Osteocyte (in vitro differentiated cells): ENCODE measurements around the gene OPCML. TPM values are rescaled to one million over a fixed set of nuclear protein-coding genes. Genes with fewer than 3 reads are reported as not detected.
"Not testable (repeated sequence)": the region's sequence is repeated elsewhere in the genome, so short reads cannot be mapped to it uniquely, and the experiment has no call there.

Experiments used
- DNase-seq: peaks from one replicate; pipeline ENCODE4 v3.0.0; 2021; ENCODE audit warnings: mixed read lengths; ENCODE audit not compliant: unreplicated experiment; ENCODE audit errors: extremely low spot score
- H3K27ac Mint-ChIP-seq: one replicate; pipeline ENCODE4 v1.8.0; 2021; ENCODE audit warnings: mild to moderate bottlenecking, mixed read lengths; ENCODE audit not compliant: unreplicated experiment
- H3K27me3 Mint-ChIP-seq: one replicate; pipeline ENCODE4 v1.8.0; 2021; ENCODE audit warnings: mixed read lengths; ENCODE audit not compliant: unreplicated experiment
- H3K36me3 Mint-ChIP-seq: one replicate; pipeline ENCODE4 v1.8.0; 2021; ENCODE audit warnings: mixed read lengths; ENCODE audit not compliant: unreplicated experiment
- H3K4me1 Mint-ChIP-seq: one replicate; pipeline ENCODE4 v1.8.0; 2021; ENCODE audit warnings: mixed read lengths; ENCODE audit not compliant: unreplicated experiment
- H3K4me3 Mint-ChIP-seq: one replicate; pipeline ENCODE4 v1.8.0; 2021; ENCODE audit warnings: mild to moderate bottlenecking, moderate library complexity, mixed read lengths; ENCODE audit not compliant: unreplicated experiment
- H3K9me3 Mint-ChIP-seq: one replicate; pipeline ENCODE4 v1.8.0; 2021; ENCODE audit warnings: mixed read lengths; ENCODE audit not compliant: unreplicated experiment
- total RNA-seq: library from RNA; stranded (reverse); gene quantifications from 2 replicates; pipeline ENCODE4 v1.2.1, GENCODE V29; 2021
- TF ChIP-seq, protein P1 (sequence below): fragments of 200-600 bp; sonication (generic); IDR thresholded peaks from 2 replicates; pipeline ENCODE4 v1.5.0; 2021; ENCODE audit warnings: antibody characterized with exemption, mild to moderate bottlenecking, moderate library complexity

The OPCML gene
- total RNA-seq, 1 donor from 2014 or later = 0.11 TPM

DNA sequence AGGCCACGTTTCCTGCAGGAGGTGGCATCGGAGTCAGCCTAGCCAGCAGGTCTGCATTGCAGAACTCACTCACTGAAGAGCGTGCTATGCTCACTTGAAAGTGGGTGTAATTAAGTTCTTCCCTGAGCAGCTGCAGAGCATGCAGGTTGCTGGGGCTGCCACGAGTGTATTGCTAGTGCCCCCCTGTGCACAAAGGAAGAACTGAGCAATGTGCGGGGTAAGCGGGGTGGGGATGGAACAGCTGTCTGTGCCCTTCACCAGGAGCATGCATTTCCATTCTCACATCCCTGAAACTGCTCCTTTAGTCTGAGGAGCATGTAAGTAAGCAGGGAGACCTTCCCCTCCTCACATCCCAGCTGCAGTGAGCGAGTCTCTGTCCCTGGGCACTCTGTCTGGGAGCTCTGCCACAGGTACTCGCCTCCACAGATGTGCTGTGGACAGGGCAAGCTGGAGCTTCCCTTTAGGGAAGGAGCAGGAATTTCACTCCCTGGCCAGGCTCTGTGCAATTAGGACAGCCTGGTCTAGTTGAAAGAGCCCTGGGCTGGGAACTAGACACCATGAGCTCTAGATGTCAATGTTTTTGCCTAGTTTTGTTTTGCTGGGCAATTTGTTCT, 1130.1 kb downstream of the OPCML start:
- Mint-ChIP-seq H3K27ac (no peak overlapping the region), H3K4me3 (no peak overlapping the region), H3K4me1 (no peaks in the 10 kb centered on the region), H3K9me3 (no peaks in the 10 kb centered on the region), H3K36me3 (no peaks in the 10 kb centered on the region), H3K27me3 (peaks cover 38% of the 10 kb centered on the region)
- DNase-seq = no peak
- TF ChIP-seq, protein P1, sequence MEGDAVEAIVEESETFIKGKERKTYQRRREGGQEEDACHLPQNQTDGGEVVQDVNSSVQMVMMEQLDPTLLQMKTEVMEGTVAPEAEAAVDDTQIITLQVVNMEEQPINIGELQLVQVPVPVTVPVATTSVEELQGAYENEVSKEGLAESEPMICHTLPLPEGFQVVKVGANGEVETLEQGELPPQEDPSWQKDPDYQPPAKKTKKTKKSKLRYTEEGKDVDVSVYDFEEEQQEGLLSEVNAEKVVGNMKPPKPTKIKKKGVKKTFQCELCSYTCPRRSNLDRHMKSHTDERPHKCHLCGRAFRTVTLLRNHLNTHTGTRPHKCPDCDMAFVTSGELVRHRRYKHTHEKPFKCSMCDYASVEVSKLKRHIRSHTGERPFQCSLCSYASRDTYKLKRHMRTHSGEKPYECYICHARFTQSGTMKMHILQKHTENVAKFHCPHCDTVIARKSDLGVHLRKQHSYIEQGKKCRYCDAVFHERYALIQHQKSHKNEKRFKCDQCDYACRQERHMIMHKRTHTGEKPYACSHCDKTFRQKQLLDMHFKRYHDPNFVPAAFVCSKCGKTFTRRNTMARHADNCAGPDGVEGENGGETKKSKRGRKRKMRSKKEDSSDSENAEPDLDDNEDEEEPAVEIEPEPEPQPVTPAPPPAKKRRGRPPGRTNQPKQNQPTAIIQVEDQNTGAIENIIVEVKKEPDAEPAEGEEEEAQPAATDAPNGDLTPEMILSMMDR = peak; percentile 61

DNA sequence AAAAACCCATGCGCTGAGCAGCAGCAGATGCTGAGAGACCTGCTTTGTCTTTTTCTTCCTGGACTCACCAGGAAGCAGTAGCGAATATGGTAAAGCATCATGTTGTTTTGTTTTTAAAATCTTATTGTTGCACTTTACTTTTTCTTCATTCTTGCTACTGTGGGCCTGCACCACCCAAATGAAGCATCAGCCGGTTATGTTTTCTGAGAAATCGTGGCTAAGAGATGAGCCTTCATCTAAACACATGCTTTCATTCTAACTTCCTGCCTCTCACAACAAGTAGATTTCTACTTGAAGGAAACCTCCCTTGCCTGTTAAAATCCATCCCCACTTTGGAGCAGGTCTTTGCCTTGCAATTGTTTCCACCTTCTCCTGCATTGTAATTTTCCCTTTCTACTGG, 1136.0 kb downstream of the OPCML start:
- H3K36me3 Mint-ChIP-seq = no peaks in the 10 kb centered on the region
- no peaks in the 10 kb centered on the region for H3K4me1 Mint-ChIP-seq

GRCh38 chr11:132395434-132395833, 1136.9 kb downstream of the OPCML start:
- DNase-seq = no peak
- H3K4me3 Mint-ChIP-seq = no peak overlapping the region
- no peaks in the 10 kb centered on the region for H3K4me1 Mint-ChIP-seq
- peaks cover 3% of the 10 kb centered on the region for H3K9me3 Mint-ChIP-seq
- peaks cover 23% of the 10 kb centered on the region for H3K27me3 Mint-ChIP-seq
- H3K36me3 Mint-ChIP-seq = no peaks in the 10 kb centered on the region
- TF ChIP-seq, protein P1 = no peak
- H3K27ac Mint-ChIP-seq = no peak overlapping the region

More for the DNA sequence above, 1136.0 kb downstream of the OPCML start:
- no peak for DNase-seq
- Mint-ChIP-seq H3K27ac (no peak overlapping the region), H3K4me3 (no peak overlapping the region), H3K27me3 (peaks cover 27% of the 10 kb centered on the region), H3K9me3 (no peaks in the 10 kb centered on the region)
- TF ChIP-seq, protein P1 = no peak

GRCh38 chr11:132379540-132379939, 1152.8 kb downstream of the OPCML start:
- Mint-ChIP-seq H3K4me3 (no peak overlapping the region), H3K36me3 (no peaks in the 10 kb centered on the region), H3K9me3 (peaks cover 23% of the 10 kb centered on the region), H3K4me1 (no peaks in the 10 kb centered on the region), H3K27me3 (peaks cover 4% of the 10 kb centered on the region), H3K27ac (no peak overlapping the region)
- TF ChIP-seq, protein P1 = no peak
- no peak for DNase-seq

- TF ChIP-seq, protein P1 = no peak
- peaks cover 16% of the 10 kb centered on the region for H3K27me3 Mint-ChIP-seq
- no peaks in the 10 kb centered on the region for H3K36me3 Mint-ChIP-seq
- H3K27ac Mint-ChIP-seq = no peak overlapping the region
- H3K4me3 Mint-ChIP-seq = no peak overlapping the region
- no peak for DNase-seq
- no peaks in the 10 kb centered on the region for H3K9me3 Mint-ChIP-seq
- no peaks in the 10 kb centered on the region for H3K4me1 Mint-ChIP-seq
Measured at GRCh38 chr11:132373405-132374143, 1158.7 kb downstream of the OPCML start.

- H3K4me3 Mint-ChIP-seq, DNase-seq, H3K27ac Mint-ChIP-seq, H3K36me3 Mint-ChIP-seq, H3K4me1 Mint-ChIP-seq, H3K9me3 Mint-ChIP-seq: not testable (repeated sequence)
- peaks cover 19% of the 10 kb centered on the region for H3K27me3 Mint-ChIP-seq
Measured at GRCh38 chr11:132370114-132370513, 1162.2 kb downstream of the OPCML start.
